ENCODE data around the gene ST8SIA4. TPM values are rescaled to one million over a fixed set of nuclear protein-coding genes. Genes with fewer than 3 reads are reported as not detected.

Gene ST8SIA4

GRCh38 chr5:100758780-100759179 is 144.3 kb downstream of the ST8SIA4 start:
- Histone ChIP-seq H3K23ac (ENCODE audit: low read length in 2 of 2) (no peak overlapping the region), H3K27ac (ENCODE audit: low read length, poor library complexity, severe bottlenecking) (no peak overlapping the region), H2BK5ac (ENCODE audit: low read depth, low read length, poor library complexity, severe bottlenecking) (no peak overlapping the region), H4K8ac (ENCODE audit: low read length) (no peak overlapping the region), H3K9ac (ENCODE audit: low read length) (no peak overlapping the region), H3K18ac (ENCODE audit: low read depth in 1 of 2, low read length in 2 of 2) (no peak overlapping the region), H3K4me2 (ENCODE audit: low read length, poor library complexity, severe bottlenecking) (no peak overlapping the region), H2BK15ac (ENCODE audit: low read depth, poor library complexity, severe bottlenecking) (no peak overlapping the region), H3K14ac (ENCODE audit: low read length in 2 of 2) (no peak overlapping the region), H3K27me3 (ENCODE audit: control insufficient read depth in 1 of 2, insufficient read depth in 1 of 2, low read length in 2 of 2) (no peaks in the 10 kb centered on the region), H2AFZ (ENCODE audit: low read depth, low read length) (no peak overlapping the region), H2BK12ac (ENCODE audit: low read length in 2 of 2) (no peak overlapping the region), H3K4ac (ENCODE audit: low read depth in 1 of 2, low read length in 2 of 2) (peak overlapping the region in 1 of 2 experiments; percentile 43), H3K36me3 (ENCODE audit: control insufficient read depth in 1 of 2, insufficient read depth in 2 of 2, low read depth in 1 of 2, low read length in 2 of 2) (no peaks in the 10 kb centered on the region), H3K4me3 (ENCODE audit: insufficient read depth in 1 of 2, low read depth in 1 of 2, low read length in 2 of 2) (no peak overlapping the region), H3K9me3 (ENCODE audit: control insufficient read depth, low read length) (no peaks in the 10 kb centered on the region), H2AK5ac (ENCODE audit: low read length, severe bottlenecking) (no peak overlapping the region), H4K91ac (ENCODE audit: low read length) (no peak overlapping the region), H2BK120ac (ENCODE audit: low read depth, low read length) (no peak overlapping the region), H3K79me1 (replicated peaks; ENCODE audit: low read length, poor library complexity, severe bottlenecking) (no peaks in the 10 kb centered on the region), H3K4me1 (ENCODE audit: control insufficient read depth, insufficient read depth, low read depth, low read length) (no peaks in the 10 kb centered on the region)
- DNase-seq = no peak
- WGBS = no CpG with 5 or more reads among the region's 1 CpG

GRCh38 chr5:100758306-100758705 is 144.8 kb downstream of the ST8SIA4 start:
- H3K4me3 ChIP-seq (ENCODE audit: insufficient read depth in 1 of 2, low read depth in 1 of 2, low read length in 2 of 2) = no peak overlapping the region
- no peak overlapping the region for H3K23ac ChIP-seq (ENCODE audit: low read length in 2 of 2)
- no peak overlapping the region for H2BK12ac ChIP-seq (ENCODE audit: low read length in 2 of 2)
- H3K4ac ChIP-seq (ENCODE audit: low read depth in 1 of 2, low read length in 2 of 2) = no peak overlapping the region
- no peak overlapping the region for H2AK5ac ChIP-seq (ENCODE audit: low read length, severe bottlenecking)
- no peak overlapping the region for H3K27ac ChIP-seq (ENCODE audit: low read length, poor library complexity, severe bottlenecking)
- H3K18ac ChIP-seq (ENCODE audit: low read depth in 1 of 2, low read length in 2 of 2) = no peak overlapping the region
- no peak overlapping the region for H3K4me2 ChIP-seq (ENCODE audit: low read length, poor library complexity, severe bottlenecking)
- no peak overlapping the region for H4K8ac ChIP-seq (ENCODE audit: low read length)
- no peaks in the 10 kb centered on the region for H3K9me3 ChIP-seq (ENCODE audit: control insufficient read depth, low read length)
- H3K4me1 ChIP-seq (ENCODE audit: control insufficient read depth, insufficient read depth, low read depth, low read length) = no peaks in the 10 kb centered on the region
- H3K14ac ChIP-seq (ENCODE audit: low read length in 2 of 2) = no peak overlapping the region
- no peak overlapping the region for H3K9ac ChIP-seq (ENCODE audit: low read length)
- 99% methylated on average over 5 of the region's 5 CpGs for WGBS
- no peaks in the 10 kb centered on the region for H3K27me3 ChIP-seq (ENCODE audit: control insufficient read depth in 1 of 2, insufficient read depth in 1 of 2, low read length in 2 of 2)
- no peaks in the 10 kb centered on the region for H3K79me1 ChIP-seq (replicated peaks; ENCODE audit: low read length, poor library complexity, severe bottlenecking)
- H2BK15ac ChIP-seq (ENCODE audit: low read depth, poor library complexity, severe bottlenecking) = no peak overlapping the region
- DNase-seq = no peak
- no peak overlapping the region for H4K91ac ChIP-seq (ENCODE audit: low read length)
- no peaks in the 10 kb centered on the region for H3K36me3 ChIP-seq (ENCODE audit: control insufficient read depth in 1 of 2, insufficient read depth in 2 of 2, low read depth in 1 of 2, low read length in 2 of 2)
- no peak overlapping the region for H2BK120ac ChIP-seq (ENCODE audit: low read depth, low read length)
- H2BK5ac ChIP-seq (ENCODE audit: low read depth, low read length, poor library complexity, severe bottlenecking) = no peak overlapping the region
- H2AFZ ChIP-seq (ENCODE audit: low read depth, low read length) = no peak overlapping the region

DNA sequence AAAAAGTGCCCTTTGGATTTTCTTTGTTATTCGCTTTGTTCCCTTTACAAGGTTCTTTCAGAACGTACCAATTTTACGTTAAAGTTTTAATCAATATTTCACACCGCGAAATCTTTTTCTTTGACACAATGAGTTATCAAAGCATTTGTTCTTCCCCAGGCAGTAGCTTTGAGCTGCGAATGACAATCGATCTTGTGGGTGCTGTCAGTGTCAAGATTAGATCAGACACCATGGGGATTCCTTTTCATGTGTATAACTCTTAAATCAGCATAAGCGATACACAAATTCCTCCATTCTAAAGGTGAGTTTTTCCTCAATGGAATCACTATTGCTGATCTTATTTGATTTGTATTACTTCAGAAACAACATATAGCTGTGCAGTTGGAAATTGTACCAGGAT is 145.5 kb downstream of the ST8SIA4 start:
- no peak overlapping the region for H3K4me2 ChIP-seq (ENCODE audit: low read length, poor library complexity, severe bottlenecking)
- no peak overlapping the region for H2BK15ac ChIP-seq (ENCODE audit: low read depth, poor library complexity, severe bottlenecking)
- H4K8ac ChIP-seq (ENCODE audit: low read length) = no peak overlapping the region
- H3K27ac ChIP-seq (ENCODE audit: low read length, poor library complexity, severe bottlenecking) = no peak overlapping the region
- no peaks in the 10 kb centered on the region for H3K27me3 ChIP-seq (ENCODE audit: control insufficient read depth in 1 of 2, insufficient read depth in 1 of 2, low read length in 2 of 2)
- no peak overlapping the region for H3K23ac ChIP-seq (ENCODE audit: low read length in 2 of 2)
- H4K91ac ChIP-seq (ENCODE audit: low read length) = no peak overlapping the region
- H2BK120ac ChIP-seq (ENCODE audit: low read depth, low read length) = no peak overlapping the region
- H2BK5ac ChIP-seq (ENCODE audit: low read depth, low read length, poor library complexity, severe bottlenecking) = no peak overlapping the region
- no peak overlapping the region for H2BK12ac ChIP-seq (ENCODE audit: low read length in 2 of 2)
- no peak overlapping the region for H3K18ac ChIP-seq (ENCODE audit: low read depth in 1 of 2, low read length in 2 of 2)
- H2AK5ac ChIP-seq (ENCODE audit: low read length, severe bottlenecking) = no peak overlapping the region
- H3K14ac ChIP-seq (ENCODE audit: low read length in 2 of 2) = no peak overlapping the region
- H3K9ac ChIP-seq (ENCODE audit: low read length) = no peak overlapping the region
- H3K9me3 ChIP-seq (ENCODE audit: control insufficient read depth, low read length) = no peaks in the 10 kb centered on the region
- 32% methylated on average over 7 of the region's 8 CpGs for WGBS
- no peak overlapping the region for H3K4me3 ChIP-seq (ENCODE audit: insufficient read depth in 1 of 2, low read depth in 1 of 2, low read length in 2 of 2)
- no peak overlapping the region for H3K4ac ChIP-seq (ENCODE audit: low read depth in 1 of 2, low read length in 2 of 2)
- H3K79me1 ChIP-seq (replicated peaks; ENCODE audit: low read length, poor library complexity, severe bottlenecking) = no peaks in the 10 kb centered on the region
- H3K36me3 ChIP-seq (ENCODE audit: control insufficient read depth in 1 of 2, insufficient read depth in 2 of 2, low read depth in 1 of 2, low read length in 2 of 2) = no peaks in the 10 kb centered on the region
- H2AFZ ChIP-seq (ENCODE audit: low read depth, low read length) = no peak overlapping the region
- no peak for DNase-seq
- no peaks in the 10 kb centered on the region for H3K4me1 ChIP-seq (ENCODE audit: control insufficient read depth, insufficient read depth, low read depth, low read length)

Small RNA genes lying within 50 kb of the gene (small RNA-seq; reads per million reads assigned to genes)
- gene MIR548P (ENCODE audit: low read depth) = not detected

Measured in mesenchymal stem cell (in vitro differentiated cells and primary cell).